Spleen (tissue), 7 donors: ENCODE measurements around the gene STAG1.

Experiments
- CTCF ChIP-seq, 11 experiments: fragments of 200-600 bp in 7 of 11; fragments of 450-650 bp in 4 of 11; sonication (generic) in 4 of 11; IDR thresholded peaks in 8 of 11; conservative IDR thresholded peaks in 3 of 11; 1 replicate in 7 of 11; 2 replicates in 4 of 11; pipeline versions ENCODE4 v1.4.0 to v1.8.0; 2016 to 2021; ENCODE audit warnings: antibody characterized with exemption in 11 of 11, inconsistent platforms in 4 of 11, mild to moderate bottlenecking in 1 of 11
- POLR2A ChIP-seq, 3 donors: fragments of 450-650 bp; IDR thresholded peaks; one replicate each; pipeline ENCODE4 v1.5.1; 2017; ENCODE audit warnings: antibody characterized with exemption in 3 of 3, mild to moderate bottlenecking in 1 of 3
- POLR2AphosphoS5 ChIP-seq, 3 donors: sonication (generic); formaldehyde crosslinking; IDR thresholded peaks; one replicate each; pipeline ENCODE4 v1.5.1; 2017; ENCODE audit warnings: antibody characterized with exemption in 3 of 3
- donor health status: DM: no; HTN: no; CAD: no; lungs with moderate emphysema.
- donor health status: DM: no; HTN: no; CAD: no.
- donor health status: DM: no; HTN: no; CAD: no.

DNA sequence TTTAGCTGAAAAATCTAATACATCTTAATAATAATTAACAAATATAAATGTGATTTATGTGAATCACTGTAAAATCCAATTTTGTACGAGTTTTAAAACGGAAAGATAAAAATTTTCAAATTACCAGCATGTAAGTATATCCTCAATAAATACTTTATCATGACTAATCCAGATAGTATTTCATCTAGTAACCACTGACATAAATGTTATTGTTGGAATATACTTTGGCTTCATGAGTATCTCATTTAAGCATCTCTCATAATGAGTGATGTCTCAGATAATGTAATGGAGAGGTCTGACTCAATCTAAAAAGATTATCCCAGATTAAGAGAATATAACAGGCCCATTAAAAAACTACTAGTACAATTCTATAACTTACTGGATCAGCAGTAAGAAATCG is 216.3 kb downstream of the STAG1 start:
- TF ChIP-seq POLR2A (IDR thresholded peaks at IDR 0.05) (no peak), CTCF (IDR thresholded peaks at IDR 0.05 in 8 of 11, conservative IDR thresholded peaks at IDR 0.05 in 3 of 11) (no peak), POLR2AphosphoS5 (IDR thresholded peaks at IDR 0.05) (no peak)
